GM18861 (cell line): ENCODE measurements around the gene PXT1.
"Not testable (repeated sequence)": the region's sequence is repeated elsewhere in the genome, so short reads cannot be mapped to it uniquely, and the experiment has no call there.

Experiments used
- ATAC-seq: cut with Tn5 transposase; IDR thresholded peaks from one replicate; pipeline ENCODE4 v1.9.1; 2021; ENCODE audit not compliant: unreplicated experiment

PXT1 gene

GRCh38 chr6:36371211-36371610 lies 71.4 kb downstream of the PXT1 start:
- ATAC-seq = no peak

GRCh38 chr6:36370638-36371037 lies 72.0 kb downstream of the PXT1 start:
- ATAC-seq = no peak

GRCh38 chr6:36368921-36369865 lies 73.5 kb downstream of the PXT1 start:
- ATAC-seq = no peak

GRCh38 chr6:36368421-36368820 lies 74.2 kb downstream of the PXT1 start:
- ATAC-seq = no peak

DNA sequence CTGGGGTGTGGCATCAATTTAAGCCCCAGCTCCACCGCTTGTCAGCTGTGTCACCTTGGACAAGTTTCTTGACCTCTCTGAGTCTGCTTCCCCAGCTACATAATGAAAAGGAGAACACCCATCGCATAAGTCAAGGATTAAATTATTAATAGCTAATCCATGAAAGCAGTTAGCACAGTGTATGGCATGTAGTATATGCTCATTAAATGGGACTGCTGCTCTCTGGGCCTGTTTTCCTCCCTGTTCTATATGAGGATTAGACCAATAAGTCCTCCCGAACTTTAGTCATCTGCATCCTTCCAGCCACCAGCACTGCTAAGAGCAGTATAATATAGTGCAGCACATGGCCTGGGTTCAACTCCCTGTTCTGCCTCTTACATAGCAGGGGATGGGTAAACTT lies 74.9 kb downstream of the PXT1 start:
- no peak for ATAC-seq

DNA sequence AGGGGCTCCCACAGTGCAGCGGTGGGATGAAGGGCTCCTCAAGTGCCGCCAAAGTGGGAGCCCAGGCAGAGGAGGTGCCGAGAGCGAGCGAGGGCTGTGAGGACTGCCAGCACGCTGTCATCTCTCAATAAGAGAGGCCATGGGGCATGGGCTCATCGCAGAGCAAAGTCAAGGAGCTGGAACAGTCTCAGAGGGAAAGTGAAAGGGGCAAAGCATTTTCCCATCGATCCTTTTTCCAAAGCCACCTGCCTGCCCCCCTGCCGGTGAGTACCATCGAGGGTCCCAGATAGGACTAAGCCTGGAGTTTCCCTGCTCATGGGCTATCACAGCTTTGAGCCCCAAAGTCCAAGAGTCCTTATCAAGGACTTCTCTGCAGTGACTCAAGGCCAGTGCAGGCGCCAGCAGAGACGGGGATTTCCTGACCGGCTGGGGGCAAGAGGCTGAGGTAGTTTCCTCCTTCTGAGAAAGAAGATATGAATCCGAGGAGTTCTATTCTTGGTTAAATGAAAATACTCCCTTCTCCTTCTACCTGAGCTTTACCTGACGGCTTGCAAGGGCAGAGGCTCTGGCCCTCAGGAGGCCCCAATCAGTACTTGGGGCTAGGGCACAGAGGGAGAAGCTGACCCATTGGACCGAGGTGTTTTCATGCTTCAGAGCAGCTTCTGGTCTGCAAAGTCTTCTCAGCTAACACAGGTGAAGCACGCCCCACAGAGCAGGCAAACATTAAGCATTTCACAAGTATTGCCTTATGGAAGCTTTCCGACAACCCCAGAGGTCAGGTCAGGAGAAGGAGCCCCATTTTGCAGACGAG lies 77.8 kb downstream of the PXT1 start:
- no peak for ATAC-seq

GRCh38 chr6:36364061-36364635 lies 78.5 kb downstream of the PXT1 start:
- ATAC-seq = not testable (repeated sequence)

DNA sequence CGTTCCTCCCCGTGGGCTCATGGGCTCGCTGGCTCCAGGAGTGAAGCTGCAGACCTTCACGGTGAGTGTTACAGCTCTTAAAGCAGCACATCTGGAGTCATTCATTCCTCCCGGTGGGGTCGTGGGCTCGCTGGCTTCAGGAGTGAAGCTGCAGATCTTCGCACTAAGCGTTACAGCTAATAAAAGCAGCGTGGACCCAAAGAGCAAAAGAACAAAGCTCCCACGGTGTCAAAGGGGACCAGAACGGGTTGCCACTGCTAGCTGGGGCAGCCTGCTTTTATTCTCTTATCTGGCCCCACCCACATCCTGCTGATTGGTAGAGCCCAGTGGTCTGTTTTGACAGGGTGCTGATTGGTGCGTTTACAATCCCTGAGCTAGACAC lies 79.3 kb downstream of the PXT1 start:
- ATAC-seq = not testable (repeated sequence)

- no peak for ATAC-seq
These were observed 79.9 kb downstream of the PXT1 start for GRCh38 chr6:36362551-36363370.

- peak; percentile 23 for ATAC-seq
These were observed 81.6 kb downstream of the PXT1 start for GRCh38 chr6:36361071-36361470.

GRCh38 chr6:36360241-36361054 lies 82.2 kb downstream of the PXT1 start:
- peak; percentile 34 for ATAC-seq

- ATAC-seq = peak; percentile 34
These were observed 84.3 kb downstream of the PXT1 start for GRCh38 chr6:36358226-36358915.

DNA sequence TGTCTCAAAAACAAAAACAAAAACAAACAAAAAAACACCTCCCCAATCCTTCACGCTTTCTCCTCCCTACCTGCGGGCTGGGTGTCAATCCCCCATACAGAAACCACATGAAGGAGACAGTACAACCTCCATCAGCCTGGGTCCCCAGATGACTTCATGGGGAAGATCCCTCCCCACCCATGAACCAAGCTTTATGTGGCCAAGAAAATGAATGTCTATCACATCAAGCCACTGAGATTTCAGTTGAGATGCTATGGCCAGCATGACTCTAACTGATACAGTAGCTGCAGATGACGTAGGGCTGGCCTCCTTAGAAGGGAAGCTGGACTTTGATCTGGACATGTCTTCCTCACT lies 84.8 kb downstream of the PXT1 start:
- peak; percentile 28 for ATAC-seq

DNA sequence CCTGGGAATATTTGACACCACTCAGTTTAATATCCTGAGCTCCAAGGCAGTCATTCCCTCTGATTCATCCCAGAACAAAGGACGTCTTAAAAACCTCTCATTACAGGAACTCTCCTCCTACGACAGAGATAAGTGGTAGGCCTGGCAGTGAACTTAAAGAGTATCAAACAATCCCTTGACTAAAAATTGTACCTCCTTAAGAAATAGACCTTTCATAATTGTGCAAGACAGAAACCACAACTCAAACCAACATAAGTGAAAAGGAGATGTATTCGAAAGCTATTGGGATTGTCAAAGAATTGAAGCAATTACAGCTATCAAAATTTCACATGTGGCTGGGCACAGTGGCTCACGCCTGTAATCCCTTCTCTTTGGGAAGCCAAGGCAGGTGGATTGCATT lies 86.8 kb downstream of the PXT1 start:
- no peak for ATAC-seq

DNA sequence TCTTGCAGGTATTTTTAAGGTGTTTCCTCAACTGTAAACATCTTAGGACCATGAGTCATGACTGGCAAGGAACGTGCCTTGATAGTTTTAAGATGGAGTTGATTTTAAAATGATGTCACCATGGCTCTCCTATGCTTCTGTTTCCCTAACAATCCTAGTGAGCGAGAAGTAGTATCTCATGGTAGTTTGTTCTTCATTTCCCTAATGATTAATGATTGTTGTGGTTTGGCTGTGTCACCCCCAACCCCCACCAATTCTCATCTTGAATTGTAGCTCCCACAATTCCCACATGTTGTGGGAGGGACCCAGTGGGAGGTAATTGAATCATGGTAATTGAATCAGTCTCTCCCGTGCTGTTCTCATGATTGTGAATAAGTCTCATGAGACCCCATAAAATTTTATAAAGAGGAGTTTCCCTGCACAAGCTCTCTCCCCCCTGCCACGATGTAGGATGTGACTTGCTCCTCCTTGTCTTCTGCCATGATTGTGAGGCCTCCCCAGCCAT lies 89.2 kb downstream of the PXT1 start:
- ATAC-seq = no peak

GRCh38 chr6:36352477-36353157 lies 90.0 kb downstream of the PXT1 start:
- no peak for ATAC-seq

GRCh38 chr6:36350681-36351571 lies 91.7 kb downstream of the PXT1 start:
- no peak for ATAC-seq

GRCh38 chr6:36350082-36350481 lies 92.6 kb downstream of the PXT1 start:
- ATAC-seq = no peak
